ENCODE measurements around the gene PAK1. TPM values are rescaled to one million over a fixed set of nuclear protein-coding genes. Genes with fewer than 3 reads are reported as not detected.

PAK1 gene
- total and polyA plus RNA-seq, 10 of the 15 experiments (the other 5 are each of a cell fraction or from before 2014, with no cell fraction given) = 43.8 to 321 (median 110) TPM

- FAIRE-seq (no peak), ATAC-seq (peak; percentile 75), DNase-seq (ENCODE audit: low read depth, low spot score) (no peak)
- ChIA-PET POLR2A (interaction anchor here (0.6 to 1.0 kb wide), 3 partner anchors 11 to 736 kb away, joined by 3 to 5 read pairs (median 4); no protein-coding TSS in a partner anchor), RAD21 (ENCODE audit: unreplicated experiment) (interaction anchor here (0.6 to 2.8 kb wide), 10 partner anchors 10 to 147 kb away, joined by 3 to 23 read pairs (median 4); partner anchors contain the start of gene PAK1), CTCF (interaction anchor here (0.6 to 4.6 kb wide), 12 partner anchors 10 to 218 kb away, joined by 3 to 20 read pairs (median 5); no protein-coding TSS in a partner anchor), SMC1A (ENCODE audit: uncharacterized antibody, unreplicated experiment) (interaction anchor here (0.7 to 4.2 kb wide), 18 partner anchors 10 to 147 kb away, joined by 3 to 25 read pairs (median 5); no protein-coding TSS in a partner anchor)
- Histone ChIP-seq H3K4me3 (no peak overlapping the region), H3K4me1 (ENCODE audit: control insufficient read depth, insufficient read depth, low read length) (peaks cover 19% of the 10 kb centered on the region), H3K9ac (ENCODE audit: control insufficient read depth, insufficient read depth, low read length) (no peak overlapping the region), H3K79me2 (ENCODE audit: control insufficient read depth, insufficient read depth, low read length) (peaks cover 88% of the 10 kb centered on the region), H3K27me3 (replicated peaks in 1 of 2; ENCODE audit: control insufficient read depth in 2 of 2, insufficient read depth in 2 of 2, low read length in 1 of 2) (no peaks in the 10 kb centered on the region), H2AFZ (ENCODE audit: control insufficient read depth, low read depth, low read length) (no peak overlapping the region), H3K9me3 (replicated peaks; ENCODE audit: control insufficient read depth, insufficient read depth, low read length) (no peaks in the 10 kb centered on the region), H4K20me1 (ENCODE audit: control insufficient read depth, insufficient read depth) (peaks cover 3% of the 10 kb centered on the region; the same call in 1 of the 2 replicates), H3K36me3 (ENCODE audit: control insufficient read depth in 2 of 2, insufficient read depth in 2 of 2, low read length in 1 of 2) (no peaks in the 10 kb centered on the region; a peak in 1 of 4 replicates), H3K27ac (ENCODE audit: control insufficient read depth, insufficient read depth) (peak overlapping the region; percentile 17; the same call in 1 of the 2 replicates), H3K4me2 (ENCODE audit: control insufficient read depth, insufficient read depth) (peak overlapping the region; percentile 38; the same call in 1 of the 2 replicates)
- in situ Hi-C loops (cut with MboI) (no loop called here), intact Hi-C loops (cut with micrococcal nuclease; ENCODE audit: unreplicated experiment) (no loop called here)
- 88% methylated on average over 5 of the region's 5 CpGs for whole genome bisulfite sequencing (ENCODE audit: insufficient coverage, insufficient replicate concordance, low lambda C conversion rate, missing lambda C conversion rate)
- BruUV-seq (replicated peaks) = no TSS peak
- no peak for TF ChIP-seq STAT1 (conservative IDR thresholded peaks at IDR 0.05)
- no peak for TF ChIP-seq HSF1 (IDR thresholded peaks at IDR 0.05; ENCODE audit: low read depth, low read length)
- TF ChIP-seq RBBP5 (conservative IDR thresholded peaks at IDR 0.05) = no peak
- TF ChIP-seq RAD21 (IDR thresholded peaks at IDR 0.05; ENCODE audit: insufficient read depth, low read depth, low read length) = 0 out of 2 replicates have a peak, but pooled peaks have one; percentile 14
- TF ChIP-seq TARDBP (IDR thresholded peaks at IDR 0.05; ENCODE audit: borderline replicate concordance) = no peak
- TF ChIP-seq CEBPZ (IDR thresholded peaks at IDR 0.05; ENCODE audit: low read depth, low read length) = no peak
- peak; percentile 14 to 28 (median 26); a peak in 4 of 6 replicates for TF ChIP-seq CTCF (IDR thresholded peaks at IDR 0.05 in 2 of 3, conservative IDR thresholded peaks at IDR 0.05 in 1 of 3; ENCODE audit: control insufficient read depth in 2 of 3, extremely low read depth in 1 of 3, insufficient read depth in 1 of 3, low read depth in 3 of 3, low read length in 3 of 3)
- no peak for TF ChIP-seq TCF3 (IDR thresholded peaks at IDR 0.05; ENCODE audit: borderline replicate concordance, insufficient read depth, low read depth, low read length)
Measured at GRCh38 chr11:77400775-77401449, 73.0 kb downstream of the PAK1 start.

All from GM12878 (cell line).